GM12878 (cell line): ENCODE results near the gene BEND7. TPM values are rescaled to one million over a fixed set of nuclear protein-coding genes. Genes with fewer than 3 reads are reported as not detected.

Experiments used
- ATAC-seq: fragments of 200-7000 bp; cut with Tn5 transposase; 3 replicates; pipeline ENCODE4 v1.9.1; 2020; ENCODE audit warnings: mild to moderate bottlenecking, moderate library complexity
- BruUV-seq: library from RNA; stranded (reverse); fragments of 400-500 nt; replicated peaks from 2 replicates; lab custom pipeline; 2021; lab: Mats Ljungman, UMichigan
- CTCF ChIA-PET: fragments of 300-600 bp; sonication (Branson Sonifier 250); formaldehyde crosslinking; extraction: SDS; loops from one replicate; lab custom pipeline; 2021; ENCODE audit warnings: inconsistent platforms; lab: Yijun Ruan, JAX
- POLR2A ChIA-PET: fragments of 350-600 bp; formaldehyde crosslinking; extraction: SDS; loops from one replicate; lab custom pipeline; 2021; ENCODE audit warnings: inconsistent platforms; lab: Charles Lee
- RAD21 ChIA-PET: fragments of 300-600 bp; sonication (Branson Sonifier 250); formaldehyde crosslinking; loops from one replicate; lab custom pipeline; 2023; ENCODE audit warnings: antibody characterized with exemption; ENCODE audit not compliant: unreplicated experiment; lab: Charles Lee
- SMC1A ChIA-PET: fragments of 300-600 bp; sonication (Branson Sonifier 250); formaldehyde crosslinking; loops from one replicate; lab custom pipeline; 2023; ENCODE audit not compliant: unreplicated experiment, uncharacterized antibody; lab: Charles Lee
- DNase-seq: peaks from one replicate; pipeline ENCODE4 v3.0.0-alpha.2; 2011; ENCODE audit warnings: low read depth, low spot score
- FAIRE-seq: peaks from 3 replicates; lab custom pipeline; 2011; peaks lifted over from hg19 to GRCh38; lab: Jason Lieb, UNC
- H2AFZ ChIP-seq: 2 replicates; pipeline ENCODE4 v1.6.0; 2011; ENCODE audit warnings: low read depth, low read length, control low read depth; ENCODE audit not compliant: control insufficient read depth
- H3K27ac ChIP-seq: 2 replicates; pipeline ENCODE4 v1.5.1; 2011; ENCODE audit warnings: control low read depth; ENCODE audit not compliant: control insufficient read depth, insufficient read depth
- H3K27me3 ChIP-seq, 2 experiments: replicated peaks in 1 of 2; 2 replicates each; pipeline versions ENCODE4 v1.6.0 to v1.6.1; 2011; ENCODE audit warnings: low read length in 1 of 2; ENCODE audit not compliant: control insufficient read depth in 2 of 2, insufficient read depth in 2 of 2
- H3K36me3 ChIP-seq, 2 experiments: 2 replicates each; pipeline ENCODE4 v1.5.1; 2011; ENCODE audit warnings: low read length in 1 of 2; ENCODE audit not compliant: control insufficient read depth in 2 of 2, insufficient read depth in 2 of 2
- H3K4me1 ChIP-seq: 2 replicates; pipeline ENCODE4 v1.6.1; 2011; ENCODE audit warnings: mild to moderate bottlenecking, low read length, moderate library complexity, mixed read lengths; ENCODE audit not compliant: control insufficient read depth, insufficient read depth
- H3K4me2 ChIP-seq: 2 replicates; pipeline ENCODE4 v1.6.0; 2011; ENCODE audit warnings: control low read depth; ENCODE audit not compliant: control insufficient read depth, insufficient read depth
- H3K4me3 ChIP-seq: fragments of 200-600 bp; sonication (generic); 2 replicates; pipeline ENCODE4 v1.5.1; 2016
- H3K79me2 ChIP-seq: 2 replicates; pipeline ENCODE4 v1.6.0; 2011; ENCODE audit warnings: low read length; ENCODE audit not compliant: control insufficient read depth, insufficient read depth
- H3K9ac ChIP-seq: 2 replicates; pipeline ENCODE4 v1.8.0; 2011; ENCODE audit warnings: low read length, control low read depth, mixed read lengths; ENCODE audit not compliant: control insufficient read depth, insufficient read depth
- H3K9me3 ChIP-seq: replicated peaks from 3 replicates; pipeline ENCODE4 v1.5.1; 2011; ENCODE audit warnings: mild to moderate bottlenecking, low read length; ENCODE audit not compliant: control insufficient read depth, insufficient read depth
- H4K20me1 ChIP-seq: 2 replicates; pipeline ENCODE4 v1.6.0; 2011; ENCODE audit not compliant: control insufficient read depth, insufficient read depth
- ASH2L ChIP-seq: fragments of 300-600, 200-600 bp; sonication (generic); IDR thresholded peaks from 2 replicates; pipeline ENCODE4 v1.6.1; 2017; ENCODE audit warnings: low read depth, mild to moderate bottlenecking, borderline replicate concordance
- ATF7 ChIP-seq: fragments of 450-650 bp; IDR thresholded peaks from 2 replicates; pipeline ENCODE4 v1.6.1; 2016; ENCODE audit warnings: low read depth, mild to moderate bottlenecking
- CBX3 ChIP-seq: fragments of 200-600 bp; sonication (generic); IDR thresholded peaks from 2 replicates; pipeline ENCODE4 v1.6.1; 2016; ENCODE audit warnings: low read depth, borderline replicate concordance
- EGR1 ChIP-seq, 2 experiments: IDR thresholded peaks; 1 replicate in 1 of 2; 2 replicates in 1 of 2; pipeline ENCODE4 v1.6.1; 2011 to 2012; ENCODE audit warnings: low read depth in 2 of 2, low read length in 2 of 2, borderline replicate concordance in 1 of 2, mild to moderate bottlenecking in 1 of 2, moderate library complexity in 1 of 2
- FOXK2 ChIP-seq: fragments of 450-650 bp; IDR thresholded peaks from 2 replicates; pipeline ENCODE4 v1.6.1; 2017; ENCODE audit warnings: mild to moderate bottlenecking, moderate library complexity
- HDAC6 ChIP-seq: fragments of 200-600 bp; sonication (generic); IDR thresholded peaks from one replicate; pipeline ENCODE4 v1.8.0; 2017; ENCODE audit warnings: antibody characterized with exemption; ENCODE audit not compliant: unreplicated experiment
- MTA2 ChIP-seq: fragments of 450-650 bp; IDR thresholded peaks from 2 replicates; pipeline ENCODE4 v1.6.1; 2016; ENCODE audit warnings: low read depth, mild to moderate bottlenecking, moderate library complexity
- ZNF384 ChIP-seq: IDR thresholded peaks from 2 replicates; pipeline ENCODE4 v1.6.1; 2012; ENCODE audit warnings: low read depth, mild to moderate bottlenecking, low read length, improper control_type of control experiment, borderline replicate concordance
- ZSCAN29 ChIP-seq: fragments of 450-650 bp; IDR thresholded peaks from 2 replicates; pipeline ENCODE4 v1.6.1; 2017; ENCODE audit warnings: mild to moderate bottlenecking, moderate library complexity
- WGBS: methylation state at CpG from one replicate; pipeline ENCODE4 v1.1.6; 2016; ENCODE audit warnings: low lambda C conversion rate; ENCODE audit not compliant: insufficient replicate concordance, insufficient coverage; ENCODE audit errors: missing lambda C conversion rate; 5-methylcytosine and 5-hydroxymethylcytosine counted together
- in situ Hi-C: fragments of 300-500 bp; cut with MboI; formaldehyde crosslinking; loops from 9 replicates; pipeline ENCODE4 v1.14.3; 2018; ENCODE audit warnings: mixed read lengths
- intact Hi-C: fragments of 100-400 bp; cut with micrococcal nuclease; formaldehyde crosslinking; loops from one replicate; pipeline ENCODE4 v1.14.2; 2022; ENCODE audit not compliant: unreplicated experiment
- polyA plus RNA-seq, 11 experiments: library from polyadenylated mRNA; depleted of rRNA in 4 of 11; unstranded in 6 of 11; stranded (reverse) in 5 of 11; fragments of >200 nt; fragmentation: Nextera tagmentation in 4 of 11; fragmentation: Illumina TruSeq in 1 of 11; extraction: Ambion mirVana in 4 of 11; extraction: Trizol in 1 of 11; gene quantifications; 1 replicate in 1 of 11; 2 replicates in 10 of 11; pipeline versions ENCODE4 v1.2.1 to v1.2.3, GENCODE V29; 2011 to 2016; ENCODE audit warnings: inconsistent platforms in 2 of 11, missing spikeins in 2 of 11, low read depth in 1 of 11
- total RNA-seq, 4 experiments: library from RNA; depleted of rRNA in 3 of 4; stranded (reverse); fragments of >200 nt in 3 of 4; fragmentation: Illumina TruSeq in 1 of 4; extraction: Trizol in 1 of 4; gene quantifications; 2 replicates each; pipeline versions ENCODE4 v1.2.1 to v1.2.3, GENCODE V29; 2013 to 2021

Gene BEND7
- total and polyA plus RNA-seq, 10 of the 15 experiments (the other 5 are each of a cell fraction or from before 2014, with no cell fraction given): not detected

DNA sequence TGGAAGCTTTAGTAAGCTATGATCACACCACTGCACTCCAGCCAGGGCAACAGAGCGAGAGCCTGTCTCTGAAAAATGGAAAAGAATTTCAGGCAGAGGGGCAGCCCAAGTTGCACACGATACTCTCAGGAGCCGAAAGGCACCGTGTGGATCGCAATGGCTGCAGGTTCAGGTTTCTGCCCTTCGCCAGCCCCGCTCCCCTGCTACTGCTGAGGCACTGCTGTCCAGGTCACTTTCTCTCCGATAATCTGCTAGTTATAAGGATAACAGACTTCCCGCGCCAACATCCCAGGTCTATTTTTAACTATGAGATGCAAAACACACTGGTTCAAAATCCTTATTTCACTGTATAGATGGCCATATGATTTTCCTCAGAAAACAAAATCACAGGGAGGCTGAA lies 11.1 kb downstream of the BEND7 start (continued):
- no peak for TF ChIP-seq ZSCAN29
- no peak for TF ChIP-seq MTA2
- TF ChIP-seq EGR1 (IDR thresholded peaks at IDR 0.05; ENCODE audit: borderline replicate concordance in 1 of 2, low read depth in 2 of 2, low read length in 2 of 2): no peak
- TF ChIP-seq HDAC6: no peak
- TF ChIP-seq CBX3: no peak
- TF ChIP-seq ATF7: no peak
- TF ChIP-seq ASH2L: no peak

DNA sequence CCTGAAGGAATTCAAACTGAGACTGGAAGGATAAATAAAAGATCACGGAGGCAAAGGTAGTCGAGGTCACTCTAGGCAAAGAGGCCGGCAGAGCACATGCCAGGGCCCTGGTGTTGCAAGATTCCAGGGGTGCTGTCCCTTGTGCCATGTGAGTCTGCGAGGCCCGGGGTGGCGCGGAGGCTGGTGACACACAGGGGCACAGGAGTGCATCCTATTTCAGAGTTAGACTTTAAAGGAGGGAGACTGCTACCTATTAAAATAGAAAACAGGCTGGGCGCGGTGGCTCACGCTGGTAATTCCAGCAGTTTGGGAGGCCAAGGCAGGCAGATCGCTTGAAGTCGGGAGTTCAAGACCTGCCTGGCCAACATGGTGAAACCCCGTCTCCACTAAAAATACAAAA lies 12.6 kb downstream of the BEND7 start:
- 59% methylated on average over 13 of the region's 13 CpGs for WGBS
- ATAC-seq (no peak), FAIRE-seq (no peak), DNase-seq (no peak)
- Histone ChIP-seq H3K4me3 (no peak overlapping the region), H3K79me2 (no peaks in the 10 kb centered on the region), H3K27me3 (peaks cover 0 to 1% of the 10 kb centered on the region in 2 experiments; a peak in 1 of 4 replicates), H3K9ac (no peak overlapping the region), H3K4me2 (no peak overlapping the region), H3K27ac (no peak overlapping the region), H3K9me3 (no peaks in the 10 kb centered on the region), H2AFZ (no peak overlapping the region), H3K36me3 (no peaks in the 10 kb centered on the region), H4K20me1 (no peaks in the 10 kb centered on the region), H3K4me1 (no peaks in the 10 kb centered on the region)
- CTCF ChIA-PET: no interaction called here
- intact Hi-C loops (no loop called here), in situ Hi-C loops (no loop called here)
- POLR2A ChIA-PET: no interaction called here
- SMC1A ChIA-PET: no interaction called here
- no peak for TF ChIP-seq ZNF384
- no peak for TF ChIP-seq ZSCAN29
- no peak for TF ChIP-seq FOXK2
- RAD21 ChIA-PET: no interaction called here
- BruUV-seq: no TSS peak
